Kidney (tissue), 14 donors: ENCODE results near the gene MLPH. TPM values are rescaled to one million over a fixed set of nuclear protein-coding genes. Genes with fewer than 3 reads are reported as not detected.

ENCODE experiments used
- DNase-seq, 5 donors: peaks; one replicate each; pipeline ENCODE4 v3.0.0-alpha.2; 2013 to 2020
- FAIRE-seq: peaks from 2 replicates; lab custom pipeline; 2012; peaks lifted over from hg19 to GRCh38; lab: Jason Lieb, UNC
- H3K27ac ChIP-seq, 2 donors: one replicate each; pipeline ENCODE4 v1.7.0; 2013; ENCODE audit warnings: low read depth in 2 of 2, low read length in 2 of 2, inconsistent platforms in 1 of 2
- H3K27me3 ChIP-seq: one replicate; pipeline ENCODE4 v1.7.1; 2013; ENCODE audit warnings: low read length, inconsistent platforms; ENCODE audit not compliant: control insufficient read depth, insufficient read depth
- H3K36me3 ChIP-seq, 3 donors: one replicate each; pipeline versions ENCODE4 v1.7.0 to v1.7.1; 2013; ENCODE audit warnings: low read length in 3 of 3, control low read depth in 1 of 3, inconsistent platforms in 1 of 3; ENCODE audit not compliant: insufficient read depth in 3 of 3, control insufficient read depth in 2 of 3
- H3K4me1 ChIP-seq, 3 donors: one replicate each; pipeline versions ENCODE4 v1.7.0 to v1.7.1; 2013; ENCODE audit warnings: low read length in 3 of 3, inconsistent platforms in 1 of 3, low read depth in 1 of 3; ENCODE audit not compliant: control insufficient read depth in 2 of 3, insufficient read depth in 2 of 3
- H3K4me3 ChIP-seq, 3 donors: one replicate each; pipeline versions ENCODE4 v1.7.0 to v1.8.1; 2013; ENCODE audit warnings: low read length in 3 of 3, control low read depth in 1 of 3, inconsistent platforms in 1 of 3
- H3K9ac ChIP-seq, 3 donors: one replicate each; pipeline versions ENCODE4 v1.7.0 to v1.7.1; 2013; ENCODE audit warnings: low read length in 3 of 3, control low read depth in 1 of 3, inconsistent platforms in 1 of 3
- H3K9me3 ChIP-seq, 3 donors: one replicate each; pipeline versions ENCODE4 v1.7.0 to v1.7.1; 2013; ENCODE audit warnings: low read length in 3 of 3, control low read depth in 1 of 3, inconsistent platforms in 1 of 3; ENCODE audit not compliant: control insufficient read depth in 2 of 3, insufficient read depth in 1 of 3
- intact Hi-C: fragments of 100-400 bp; cut with DNase I; formaldehyde crosslinking; loops from one replicate; pipeline ENCODE4 v1.11.1; 2022
- polyA plus RNA-seq: library from polyadenylated mRNA; stranded (reverse); fragments of 350-450 nt; fragmentation: Illumina TruSeq; extraction: RNeasy Lipid Tissue Mini Kit (QIAGEN cat#74804); gene quantifications from one replicate; pipeline ENCODE4 v1.2.3, GENCODE V29; 2014; ENCODE audit warnings: low read depth, low replicate concordance; ENCODE audit not compliant: insufficient read depth
- total RNA-seq: library from RNA; stranded (reverse); fragmentation: NEBNext Ultra II Directional; extraction: Animal tissue kit (Norgen Biotek cat#: 25700); gene quantifications from one replicate; pipeline ENCODE4 v1.2.1, GENCODE V29; 2021
- TF ChIP-seq, protein P1 (sequence below): IDR thresholded peaks from 3 replicates; pipeline ENCODE4 v1.5.1; 2012; ENCODE audit warnings: mild to moderate bottlenecking, moderate library complexity, borderline replicate concordance; ENCODE audit not compliant: insufficient read depth; ENCODE audit errors: extremely low read depth
- donor health status: control.
- donor health status: control.
- donor health status: control.
- donor health status: control.
- donor health status: control.
- donor health status: DM: yes; HTN: yes; CAD: no.
- donor health status: Normal renal cell carcinoma (clear cell type).

Gene MLPH
- total and polyA plus RNA-seq, 2 donors from 2014 or later: 4.6 to 9.6 TPM

- H3K9me3 ChIP-seq: no peaks in the 10 kb centered on the region
- peak overlapping the region in 1 of 2 donors; percentile 28 for H3K27ac ChIP-seq
- no peak overlapping the region for H3K9ac ChIP-seq
- intact Hi-C loops: no loop called here
- H3K27me3 ChIP-seq: no peaks in the 10 kb centered on the region
- no peaks in the 10 kb centered on the region for H3K36me3 ChIP-seq
- TF ChIP-seq, protein P1, sequence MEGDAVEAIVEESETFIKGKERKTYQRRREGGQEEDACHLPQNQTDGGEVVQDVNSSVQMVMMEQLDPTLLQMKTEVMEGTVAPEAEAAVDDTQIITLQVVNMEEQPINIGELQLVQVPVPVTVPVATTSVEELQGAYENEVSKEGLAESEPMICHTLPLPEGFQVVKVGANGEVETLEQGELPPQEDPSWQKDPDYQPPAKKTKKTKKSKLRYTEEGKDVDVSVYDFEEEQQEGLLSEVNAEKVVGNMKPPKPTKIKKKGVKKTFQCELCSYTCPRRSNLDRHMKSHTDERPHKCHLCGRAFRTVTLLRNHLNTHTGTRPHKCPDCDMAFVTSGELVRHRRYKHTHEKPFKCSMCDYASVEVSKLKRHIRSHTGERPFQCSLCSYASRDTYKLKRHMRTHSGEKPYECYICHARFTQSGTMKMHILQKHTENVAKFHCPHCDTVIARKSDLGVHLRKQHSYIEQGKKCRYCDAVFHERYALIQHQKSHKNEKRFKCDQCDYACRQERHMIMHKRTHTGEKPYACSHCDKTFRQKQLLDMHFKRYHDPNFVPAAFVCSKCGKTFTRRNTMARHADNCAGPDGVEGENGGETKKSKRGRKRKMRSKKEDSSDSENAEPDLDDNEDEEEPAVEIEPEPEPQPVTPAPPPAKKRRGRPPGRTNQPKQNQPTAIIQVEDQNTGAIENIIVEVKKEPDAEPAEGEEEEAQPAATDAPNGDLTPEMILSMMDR: no peak
- no peak for DNase-seq
- FAIRE-seq: no peak
- H3K4me3 ChIP-seq: no peak overlapping the region
- peaks cover 0 to 13% (median 4%) of the 10 kb centered on the region in 3 donors for H3K4me1 ChIP-seq
Observed at GRCh38 chr2:237592425-237592980, 105.5 kb downstream of the MLPH start.

- H3K9me3 ChIP-seq: no peaks in the 10 kb centered on the region
- intact Hi-C loops: no loop called here
- DNase-seq (no peak), FAIRE-seq (no peak)
- TF ChIP-seq, protein P1: no peak
- H3K36me3 ChIP-seq: no peaks in the 10 kb centered on the region
- peaks cover 0 to 10% (median 4%) of the 10 kb centered on the region in 3 donors for H3K4me1 ChIP-seq
- H3K27me3 ChIP-seq: no peaks in the 10 kb centered on the region
- H3K4me3 ChIP-seq: no peak overlapping the region
- no peak overlapping the region for H3K9ac ChIP-seq
- H3K27ac ChIP-seq: no peak overlapping the region
Observed at GRCh38 chr2:237593036-237593435, 106.0 kb downstream of the MLPH start.

- Histone ChIP-seq H3K4me1 (peaks cover 0 to 9% (median 4%) of the 10 kb centered on the region in 3 donors), H3K36me3 (no peaks in the 10 kb centered on the region), H3K9me3 (no peaks in the 10 kb centered on the region), H3K27ac (no peak overlapping the region), H3K9ac (no peak overlapping the region), H3K27me3 (no peaks in the 10 kb centered on the region), H3K4me3 (no peak overlapping the region)
- TF ChIP-seq, protein P1: no peak
- DNase-seq (peak in 3 of 5 donors; percentile 40 to 55 (median 40)), FAIRE-seq (no peak)
- intact Hi-C loops: no loop called here
Observed at GRCh38 chr2:237593596-237594320, 106.7 kb downstream of the MLPH start.
